Measurements from ENCODE around the gene CARMIL1. TPM values are rescaled to one million over a fixed set of nuclear protein-coding genes. Genes with fewer than 3 reads are reported as not detected.

The CARMIL1 gene
- total RNA-seq, 2 donors from 2014 or later = 28.7 to 31.6 TPM

GRCh38 chr6:25366903-25367545, 87.8 kb downstream of the CARMIL1 start:
- H3K9ac ChIP-seq (ENCODE audit: extremely low read depth, low read length, poor library complexity, severe bottlenecking) = no peak overlapping the region
- H3K27me3 ChIP-seq (ENCODE audit: control insufficient read depth, insufficient read depth, low read length, poor library complexity, severe bottlenecking) = no peaks in the 10 kb centered on the region
- Mint-ChIP-seq H3K36me3 (ENCODE audit: low read depth) (no peaks in the 10 kb centered on the region), H3K4me3 (no peak overlapping the region), H3K27ac (no peak overlapping the region), H3K9me3 (no peaks in the 10 kb centered on the region), H3K4me1 (peaks cover 40% of the 10 kb centered on the region), H3K27me3 (ENCODE audit: insufficient read depth) (no peaks in the 10 kb centered on the region)
- H3K27ac ChIP-seq (ENCODE audit: low read depth, low read length) = no peak overlapping the region
- H3K36me3 ChIP-seq (ENCODE audit: control insufficient read depth, insufficient read depth, low read length) = no peaks in the 10 kb centered on the region
- 94% methylated on average over 1 of the region's 1 CpG; no CpG with 5 or more reads in 1 of the 2 experiments for WGBS, 2 experiments (ENCODE audit: insufficient coverage in 1 of 2, insufficient read length in 1 of 2)
- DNase-seq = no peak
- H3K4me3 ChIP-seq (ENCODE audit: low read length) = no peak overlapping the region
- no peaks in the 10 kb centered on the region for H3K9me3 ChIP-seq (ENCODE audit: control insufficient read depth, low read length)
- no peak for TF ChIP-seq CTCF (conservative IDR thresholded peaks at IDR 0.05)
- peaks cover 4% of the 10 kb centered on the region for H3K4me1 ChIP-seq (ENCODE audit: control insufficient read depth, insufficient read depth, low read length)

GRCh38 chr6:25369036-25369432, 89.9 kb downstream of the CARMIL1 start:
- no peak overlapping the region for H3K4me3 Mint-ChIP-seq
- H3K27ac Mint-ChIP-seq = peak overlapping the region; percentile 82
- H3K36me3 Mint-ChIP-seq (ENCODE audit: low read depth) = peaks cover 3% of the 10 kb centered on the region
- peaks cover 40% of the 10 kb centered on the region for H3K4me1 Mint-ChIP-seq
- TF ChIP-seq CTCF (conservative IDR thresholded peaks at IDR 0.05) = no peak
- H3K9me3 ChIP-seq (ENCODE audit: control insufficient read depth, low read length) = peaks cover 8% of the 10 kb centered on the region
- WGBS, 2 experiments (ENCODE audit: insufficient coverage in 1 of 2, insufficient read length in 1 of 2) = 93 to 100% methylated on average over 3 to 6 of the region's 6 CpGs
- H3K27me3 ChIP-seq (ENCODE audit: control insufficient read depth, insufficient read depth, low read length, poor library complexity, severe bottlenecking) = no peaks in the 10 kb centered on the region
- no peak for DNase-seq
- no peak overlapping the region for H3K27ac ChIP-seq (ENCODE audit: low read depth, low read length)
- no peaks in the 10 kb centered on the region for H3K27me3 Mint-ChIP-seq (ENCODE audit: insufficient read depth)
- no peaks in the 10 kb centered on the region for H3K36me3 ChIP-seq (ENCODE audit: control insufficient read depth, insufficient read depth, low read length)
- no peak overlapping the region for H3K9ac ChIP-seq (ENCODE audit: extremely low read depth, low read length, poor library complexity, severe bottlenecking)
- no peak overlapping the region for H3K4me3 ChIP-seq (ENCODE audit: low read length)
- H3K9me3 Mint-ChIP-seq = peaks cover 4% of the 10 kb centered on the region
- H3K4me1 ChIP-seq (ENCODE audit: control insufficient read depth, insufficient read depth, low read length) = peaks cover 4% of the 10 kb centered on the region

- no peak for TF ChIP-seq CTCF (conservative IDR thresholded peaks at IDR 0.05)
- H3K27ac ChIP-seq (ENCODE audit: low read depth, low read length) = no peak overlapping the region
- H3K36me3 ChIP-seq (ENCODE audit: control insufficient read depth, insufficient read depth, low read length) = no peaks in the 10 kb centered on the region
- H3K4me3 Mint-ChIP-seq = no peak overlapping the region
- 82 to 91% methylated on average over 5 to 10 of the region's 10 CpGs for WGBS, 2 experiments (ENCODE audit: insufficient coverage in 1 of 2, insufficient read length in 1 of 2)
- no peaks in the 10 kb centered on the region for H3K27me3 ChIP-seq (ENCODE audit: control insufficient read depth, insufficient read depth, low read length, poor library complexity, severe bottlenecking)
- peak overlapping the region; percentile 15 for H3K4me3 ChIP-seq (ENCODE audit: low read length)
- peaks cover 14% of the 10 kb centered on the region for H3K9me3 ChIP-seq (ENCODE audit: control insufficient read depth, low read length)
- H3K4me1 ChIP-seq (ENCODE audit: control insufficient read depth, insufficient read depth, low read length) = peaks cover 4% of the 10 kb centered on the region
- peaks cover 9% of the 10 kb centered on the region for H3K9me3 Mint-ChIP-seq
- H3K9ac ChIP-seq (ENCODE audit: extremely low read depth, low read length, poor library complexity, severe bottlenecking) = no peak overlapping the region
- H3K4me1 Mint-ChIP-seq = peaks cover 40% of the 10 kb centered on the region
- DNase-seq = peak; percentile 71
- peak overlapping the region; percentile 82 for H3K27ac Mint-ChIP-seq
- H3K27me3 Mint-ChIP-seq (ENCODE audit: insufficient read depth) = no peaks in the 10 kb centered on the region
- H3K36me3 Mint-ChIP-seq (ENCODE audit: low read depth) = peaks cover 3% of the 10 kb centered on the region
Measured at GRCh38 chr6:25369433-25370177, 90.4 kb downstream of the CARMIL1 start.

Data from endodermal cell (in vitro differentiated cells).